ENCODE results near the gene LMAN1. TPM values are rescaled to one million over a fixed set of nuclear protein-coding genes. Genes with fewer than 3 reads are reported as not detected.

Gene LMAN1
- polyA plus RNA-seq, 1 donor from 2014 or later = 49.8 TPM

DNA sequence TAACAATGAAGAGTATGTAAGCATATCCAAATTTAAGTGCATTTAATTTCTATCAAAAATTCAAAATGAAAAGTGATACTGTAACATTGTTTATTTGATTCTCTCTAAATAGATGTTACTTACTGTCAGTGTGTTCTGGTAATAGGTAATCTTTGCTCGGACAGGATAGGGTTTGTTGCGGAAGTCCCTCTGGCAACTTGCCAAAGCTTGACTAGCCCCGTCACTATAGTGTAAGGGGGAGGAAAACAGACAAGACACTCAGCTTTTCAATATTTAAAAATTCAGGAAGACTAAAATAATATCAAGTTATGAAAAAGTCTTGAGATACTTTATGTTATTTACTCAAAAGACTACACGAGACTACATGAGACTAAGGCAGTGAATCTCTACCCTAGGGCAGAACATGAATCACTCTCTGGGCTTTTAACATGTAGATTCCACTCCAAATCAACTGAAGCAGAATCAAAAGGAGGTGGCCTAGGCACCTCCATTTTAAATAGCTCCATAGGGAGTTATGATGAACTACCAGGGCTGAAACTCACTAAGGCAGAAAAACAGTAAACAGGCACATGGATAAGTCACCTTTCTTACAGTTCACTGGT is 5.9 kb downstream of the LMAN1 start:
- H3K4me2 ChIP-seq (ENCODE audit: low read length) = no peak overlapping the region
- TF ChIP-seq REST (IDR thresholded peaks at IDR 0.05; ENCODE audit: borderline replicate concordance) (no peak), SMC3 (conservative IDR thresholded peaks at IDR 0.05; ENCODE audit: poor library complexity) (no peak), EZH2 (IDR thresholded peaks at IDR 0.05; ENCODE audit: borderline replicate concordance, insufficient read depth, low read length, poor library complexity, severe bottlenecking) (no peak), POLR2AphosphoS5 (IDR thresholded peaks at IDR 0.05) (no peak), TAF1 (IDR thresholded peaks at IDR 0.05; ENCODE audit: low read depth) (no peak), MXI1 (conservative IDR thresholded peaks at IDR 0.05; ENCODE audit: poor library complexity, severe bottlenecking) (no peak), EP300 (conservative IDR thresholded peaks at IDR 0.05; ENCODE audit: poor library complexity, severe bottlenecking) (no peak), RAD21 (conservative IDR thresholded peaks at IDR 0.05) (no peak)
- TF ChIP-seq, protein P1, sequence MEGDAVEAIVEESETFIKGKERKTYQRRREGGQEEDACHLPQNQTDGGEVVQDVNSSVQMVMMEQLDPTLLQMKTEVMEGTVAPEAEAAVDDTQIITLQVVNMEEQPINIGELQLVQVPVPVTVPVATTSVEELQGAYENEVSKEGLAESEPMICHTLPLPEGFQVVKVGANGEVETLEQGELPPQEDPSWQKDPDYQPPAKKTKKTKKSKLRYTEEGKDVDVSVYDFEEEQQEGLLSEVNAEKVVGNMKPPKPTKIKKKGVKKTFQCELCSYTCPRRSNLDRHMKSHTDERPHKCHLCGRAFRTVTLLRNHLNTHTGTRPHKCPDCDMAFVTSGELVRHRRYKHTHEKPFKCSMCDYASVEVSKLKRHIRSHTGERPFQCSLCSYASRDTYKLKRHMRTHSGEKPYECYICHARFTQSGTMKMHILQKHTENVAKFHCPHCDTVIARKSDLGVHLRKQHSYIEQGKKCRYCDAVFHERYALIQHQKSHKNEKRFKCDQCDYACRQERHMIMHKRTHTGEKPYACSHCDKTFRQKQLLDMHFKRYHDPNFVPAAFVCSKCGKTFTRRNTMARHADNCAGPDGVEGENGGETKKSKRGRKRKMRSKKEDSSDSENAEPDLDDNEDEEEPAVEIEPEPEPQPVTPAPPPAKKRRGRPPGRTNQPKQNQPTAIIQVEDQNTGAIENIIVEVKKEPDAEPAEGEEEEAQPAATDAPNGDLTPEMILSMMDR (IDR thresholded peaks at IDR 0.05; ENCODE audit: poor library complexity, severe bottlenecking) = no peak
- no peaks in the 10 kb centered on the region for H3K9me2 ChIP-seq (ENCODE audit: insufficient read depth, low read length)
- no peak overlapping the region for H2AFZ ChIP-seq (ENCODE audit: low read depth, low read length)
- H3K79me2 ChIP-seq (replicated peaks; ENCODE audit: insufficient read depth, low read length) = peaks cover 16% of the 10 kb centered on the region
- no peaks in the 10 kb centered on the region for H3K27me3 ChIP-seq (ENCODE audit: insufficient read depth, low read depth, low read length)
- no peaks in the 10 kb centered on the region for H3K9me3 ChIP-seq (ENCODE audit: low read length)
- H3K4me3 ChIP-seq (ENCODE audit: low read length) = no peak overlapping the region
- no peak overlapping the region for H3K9ac ChIP-seq (ENCODE audit: low read length)
- no peaks in the 10 kb centered on the region for H3F3A ChIP-seq (ENCODE audit: insufficient read depth, low read length, poor library complexity, severe bottlenecking)
- no peak overlapping the region for H3K27ac ChIP-seq (ENCODE audit: low read length)
- H3K36me3 ChIP-seq (ENCODE audit: insufficient read depth, low read length) = peaks cover 13% of the 10 kb centered on the region
- H4K20me1 ChIP-seq (ENCODE audit: insufficient read depth) = no peaks in the 10 kb centered on the region

DNA sequence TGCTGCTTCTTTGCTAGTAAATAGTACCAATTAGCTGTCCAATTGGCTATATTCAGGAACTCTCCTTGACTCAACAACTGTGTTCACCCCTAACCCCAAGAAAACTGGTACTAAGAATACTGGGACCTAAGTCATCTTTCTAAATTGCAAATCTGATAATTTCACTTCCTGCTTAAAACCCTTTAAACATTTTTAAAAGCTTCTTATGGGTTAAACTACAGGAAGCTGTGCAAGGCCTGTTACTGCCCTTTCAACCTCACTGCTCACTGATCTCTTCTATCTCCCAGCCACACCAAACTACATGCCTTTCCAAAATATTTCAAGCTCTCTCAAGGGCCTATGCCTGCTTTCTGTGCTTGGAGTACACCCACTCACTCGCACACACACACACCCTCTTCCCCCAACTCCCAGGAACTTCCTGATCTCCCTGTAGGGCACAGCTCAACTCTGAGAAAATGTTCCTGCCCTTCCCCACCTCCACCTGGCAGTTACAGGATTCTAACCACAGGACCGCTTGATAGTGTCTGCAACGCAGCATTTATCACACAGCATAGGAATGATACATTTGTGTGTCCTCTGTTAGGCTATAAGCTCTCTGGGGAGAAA is 6.7 kb downstream of the LMAN1 start:
- H3K79me2 ChIP-seq (replicated peaks; ENCODE audit: insufficient read depth, low read length) = peaks cover 7% of the 10 kb centered on the region
- no peaks in the 10 kb centered on the region for H3K9me2 ChIP-seq (ENCODE audit: insufficient read depth, low read length)
- H4K20me1 ChIP-seq (ENCODE audit: insufficient read depth) = no peaks in the 10 kb centered on the region
- H2AFZ ChIP-seq (ENCODE audit: low read depth, low read length) = no peak overlapping the region
- H3K27me3 ChIP-seq (ENCODE audit: insufficient read depth, low read depth, low read length) = no peaks in the 10 kb centered on the region
- H3K36me3 ChIP-seq (ENCODE audit: insufficient read depth, low read length) = peaks cover 19% of the 10 kb centered on the region
- no peak overlapping the region for H3K9ac ChIP-seq (ENCODE audit: low read length)
- no peaks in the 10 kb centered on the region for H3F3A ChIP-seq (ENCODE audit: insufficient read depth, low read length, poor library complexity, severe bottlenecking)
- TF ChIP-seq RAD21 (conservative IDR thresholded peaks at IDR 0.05) (no peak), POLR2AphosphoS5 (IDR thresholded peaks at IDR 0.05) (no peak), SMC3 (conservative IDR thresholded peaks at IDR 0.05; ENCODE audit: poor library complexity) (no peak), TAF1 (IDR thresholded peaks at IDR 0.05; ENCODE audit: low read depth) (no peak), MXI1 (conservative IDR thresholded peaks at IDR 0.05; ENCODE audit: poor library complexity, severe bottlenecking) (no peak), EP300 (conservative IDR thresholded peaks at IDR 0.05; ENCODE audit: poor library complexity, severe bottlenecking) (no peak), REST (IDR thresholded peaks at IDR 0.05; ENCODE audit: borderline replicate concordance) (no peak), EZH2 (IDR thresholded peaks at IDR 0.05; ENCODE audit: borderline replicate concordance, insufficient read depth, low read length, poor library complexity, severe bottlenecking) (no peak)
- TF ChIP-seq, protein P1 (IDR thresholded peaks at IDR 0.05; ENCODE audit: poor library complexity, severe bottlenecking) = no peak
- no peak overlapping the region for H3K4me2 ChIP-seq (ENCODE audit: low read length)
- no peak overlapping the region for H3K4me3 ChIP-seq (ENCODE audit: low read length)
- H3K9me3 ChIP-seq (ENCODE audit: low read length) = no peaks in the 10 kb centered on the region
- H3K27ac ChIP-seq (ENCODE audit: low read length) = no peak overlapping the region
